ENCODE measurements around the gene TSPAN4. TPM values are rescaled to one million over a fixed set of nuclear protein-coding genes. Genes with fewer than 3 reads are reported as not detected.

Gene TSPAN4
- total RNA-seq, 1 experiment from 2014 or later, result 50.3 TPM

DNA sequence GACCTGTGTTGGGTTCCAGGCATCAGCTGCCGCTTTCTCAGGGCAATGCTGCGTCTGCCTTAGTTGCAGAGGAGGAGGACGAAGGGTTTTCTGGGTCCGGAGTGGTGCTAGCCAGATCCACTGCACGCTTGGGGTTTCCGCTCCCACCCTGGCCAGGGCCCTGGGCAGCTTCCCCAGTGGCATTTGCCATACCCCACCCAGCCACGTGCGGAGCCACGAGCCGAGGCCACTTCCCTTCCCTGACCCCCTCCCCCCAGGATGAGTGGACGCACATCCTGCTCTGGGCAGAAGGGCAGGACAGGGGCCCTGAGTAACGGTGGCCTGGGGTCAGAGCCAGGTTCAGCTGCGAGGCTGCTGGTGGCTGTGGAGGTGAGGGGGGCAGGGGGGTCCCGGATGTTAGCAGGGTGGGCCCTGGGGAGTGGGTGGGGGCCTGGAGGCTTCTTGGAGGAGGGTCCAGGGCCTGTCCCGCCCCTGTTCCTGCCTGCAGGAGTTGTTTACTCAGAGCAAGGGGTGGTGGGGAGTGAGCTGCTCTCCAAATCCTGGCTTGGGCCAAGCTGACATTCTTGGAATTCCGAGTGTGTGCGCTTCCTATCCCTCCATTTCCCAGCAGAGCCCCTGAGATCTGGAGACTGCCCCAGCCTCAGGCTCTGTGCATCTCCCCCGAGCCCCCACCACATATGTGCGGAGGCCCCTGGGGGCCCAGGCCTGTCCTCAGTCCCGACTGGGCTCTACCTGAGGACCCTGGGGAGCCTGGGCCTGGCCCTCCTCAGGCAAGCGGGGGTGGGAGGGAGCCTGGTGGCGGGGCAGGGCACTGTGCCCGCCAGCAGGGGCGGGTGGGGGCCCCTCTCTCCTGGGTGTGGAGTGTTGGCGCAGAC lies 1.4 kb downstream of the TSPAN4 start:
- RAD21 ChIA-PET (ENCODE audit: low non-redundant PET in 1 of 2, low total read pairs in 2 of 2, uncharacterized antibody in 2 of 2, unreplicated experiment in 2 of 2), result no interaction called here
- peaks cover 49% of the 10 kb centered on the region for H3K79me2 ChIP-seq (ENCODE audit: insufficient read depth, low read length)
- no peak for DNase-seq (ENCODE audit: low read depth, low spot score)

DNA sequence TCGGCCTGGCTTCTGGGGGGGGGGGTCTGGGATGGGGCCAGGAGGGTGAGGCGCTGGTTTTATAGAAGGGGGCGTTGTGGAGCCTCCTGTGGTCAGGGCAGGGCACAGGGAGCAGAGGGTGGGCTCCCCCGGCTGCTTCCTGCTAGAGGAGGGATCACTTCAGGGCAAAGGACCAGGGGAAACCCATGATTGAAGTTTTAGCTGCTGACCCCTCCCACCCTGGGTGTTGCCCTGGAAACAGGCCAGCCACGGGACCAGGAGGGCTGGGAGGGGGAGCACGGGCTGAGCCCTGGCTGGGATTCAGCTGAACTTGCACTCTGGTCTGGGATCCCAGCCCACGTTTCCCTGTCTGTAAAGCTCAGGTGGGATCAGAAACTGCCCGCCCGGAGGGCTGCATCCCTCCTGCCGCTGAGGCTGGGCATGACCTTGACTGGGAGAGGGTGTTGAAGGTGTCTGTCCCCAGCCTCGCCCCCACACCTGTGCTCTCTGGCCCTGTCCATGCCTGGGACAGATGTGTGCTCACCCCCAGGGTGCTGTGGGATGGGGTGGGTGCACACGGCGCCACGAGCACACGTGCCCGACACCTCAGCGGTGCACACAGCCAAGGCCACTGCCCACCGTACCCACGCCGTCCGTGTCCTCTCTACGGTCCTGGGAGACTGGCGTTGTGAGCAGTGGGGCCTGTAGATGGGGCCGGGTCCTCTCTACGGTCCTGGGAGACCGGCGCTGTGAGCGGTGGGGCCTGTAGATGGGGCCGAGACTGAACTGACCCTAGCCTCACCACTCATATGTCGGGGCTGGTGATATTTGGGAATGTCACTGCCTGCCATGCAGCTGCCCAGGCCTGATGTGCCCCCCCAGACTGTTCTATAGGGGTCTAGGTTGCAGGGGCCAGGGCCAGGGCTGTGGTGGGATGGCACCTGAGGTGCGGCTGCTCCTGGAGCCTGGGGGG lies 2.3 kb downstream of the TSPAN4 start:
- ChIA-PET CTCF (interaction anchor here (1.0 kb wide), 2 partner anchors 26 to 206 kb away, joined by 3 read pairs; partner anchors contain the start of gene PNPLA2), POLR2A (interaction anchor here (0.6 to 2.5 kb wide), 3 partner anchors 10 to 26 kb away, joined by 3 to 14 read pairs (median 11); partner anchors contain the start of gene PNPLA2)
- peaks cover 40% of the 10 kb centered on the region for H3K79me2 ChIP-seq (ENCODE audit: insufficient read depth, low read length)

More for the DNA sequence above, 1.4 kb downstream of the TSPAN4 start:
- peak overlapping the region; percentile 97 for H3K27ac ChIP-seq (ENCODE audit: low read depth, low read length)
- POLR2A ChIA-PET, result interaction anchor here (1.9 to 2.5 kb wide), 2 partner anchors 10 to 25 kb away, joined by 11 to 14 read pairs; partner anchors contain the start of gene PNPLA2
- no peaks in the 10 kb centered on the region for H3K9me3 ChIP-seq (ENCODE audit: control insufficient read depth in 1 of 2, insufficient read depth in 1 of 2, low read depth in 1 of 2, low read length in 2 of 2)
- H3K4me1 ChIP-seq (ENCODE audit: control insufficient read depth in 1 of 2, insufficient read depth in 2 of 2, low read length in 2 of 2), result peaks cover 32 to 62% of the 10 kb centered on the region in 2 experiments
- TF ChIP-seq TCF7L2 (IDR thresholded peaks at IDR 0.05; ENCODE audit: borderline replicate concordance, extremely low read depth, insufficient read depth, insufficient read length), result no peak
- no peak for TF ChIP-seq RAD21 (IDR thresholded peaks at IDR 0.05; ENCODE audit: low read depth)
- TF ChIP-seq POLR2AphosphoS5 (IDR thresholded peaks at IDR 0.05; ENCODE audit: low read depth, low read length), result peak; percentile 40; the same call in 1 of the 2 replicates
- no peak for TF ChIP-seq FOSL1 (IDR thresholded peaks at IDR 0.05; ENCODE audit: low read depth)
- TF ChIP-seq ZNF274 (IDR thresholded peaks at IDR 0.05; ENCODE audit: low read depth, low read length), result no peak
- peaks cover 0 to 21% of the 10 kb centered on the region in 2 experiments; a peak in 3 of 4 replicates for H3K36me3 ChIP-seq (ENCODE audit: control insufficient read depth in 1 of 2, insufficient read depth in 2 of 2, low read length in 2 of 2)
- BruUV-seq (replicated peaks), result no TSS peak
- intact Hi-C loops (cut with micrococcal nuclease), result loop anchor here (5.0 kb wide), 1 partner anchor 37 kb away; the partner anchor contains the start of genes PIDD1 and RPLP2
- peak overlapping the region; percentile 92 for H3K4me2 ChIP-seq (ENCODE audit: low read length)
- CTCF ChIA-PET, result interaction anchor here (0.6 to 1.3 kb wide), 5 partner anchors 9 to 207 kb away, joined by 3 to 7 read pairs (median 3); partner anchors contain the start of genes PNPLA2 and TMEM80
- peak; percentile 50 for ATAC-seq
- no peaks in the 10 kb centered on the region for H3K9me2 ChIP-seq (ENCODE audit: insufficient read depth)
- no peak overlapping the region for H2AFZ ChIP-seq (ENCODE audit: low read depth, low read length, poor library complexity, severe bottlenecking)
- H3K27me3 ChIP-seq (ENCODE audit: insufficient read depth, low read length), result no peaks in the 10 kb centered on the region
- peaks cover 12% of the 10 kb centered on the region; the same call in 1 of the 2 replicates for H4K20me1 ChIP-seq (ENCODE audit: insufficient read depth)
- peak overlapping the region; percentile 66 to 98 for H3K4me3 ChIP-seq (replicated peaks in 1 of 2; ENCODE audit: low read depth in 1 of 2, low read length in 2 of 2)
- peak overlapping the region; percentile 99 for H3K9ac ChIP-seq (ENCODE audit: low read length)

More for the DNA sequence above, 2.3 kb downstream of the TSPAN4 start:
- RAD21 ChIA-PET (ENCODE audit: low non-redundant PET in 1 of 2, low total read pairs in 2 of 2, uncharacterized antibody in 2 of 2, unreplicated experiment in 2 of 2), result no interaction called here
- Histone ChIP-seq H3K9ac (ENCODE audit: low read length) (peak overlapping the region; percentile 99), H3K36me3 (ENCODE audit: control insufficient read depth in 1 of 2, insufficient read depth in 2 of 2, low read length in 2 of 2) (peaks cover 0 to 12% of the 10 kb centered on the region in 2 experiments; a peak in 3 of 4 replicates), H3K4me2 (ENCODE audit: low read length) (peak overlapping the region; percentile 92), H3K27ac (ENCODE audit: low read depth, low read length) (peak overlapping the region; percentile 97), H4K20me1 (ENCODE audit: insufficient read depth) (peaks cover 12% of the 10 kb centered on the region; the same call in 1 of the 2 replicates), H3K9me3 (ENCODE audit: control insufficient read depth in 1 of 2, insufficient read depth in 1 of 2, low read depth in 1 of 2, low read length in 2 of 2) (no peaks in the 10 kb centered on the region), H3K9me2 (ENCODE audit: insufficient read depth) (no peaks in the 10 kb centered on the region), H3K27me3 (ENCODE audit: insufficient read depth, low read length) (no peaks in the 10 kb centered on the region), H3K4me3 (replicated peaks in 1 of 2; ENCODE audit: low read depth in 1 of 2, low read length in 2 of 2) (peak overlapping the region; percentile 66 to 98), H2AFZ (ENCODE audit: low read depth, low read length, poor library complexity, severe bottlenecking) (no peak overlapping the region), H3K4me1 (ENCODE audit: control insufficient read depth in 1 of 2, insufficient read depth in 2 of 2, low read length in 2 of 2) (peaks cover 26 to 53% of the 10 kb centered on the region in 2 experiments)
- intact Hi-C loops (cut with micrococcal nuclease), result loop anchor here (5.0 kb wide), 1 partner anchor 38 kb away; the partner anchor contains the start of genes PIDD1 and RPLP2
- DNase-seq (ENCODE audit: low read depth, low spot score) (no peak), ATAC-seq (peak; percentile 1)
- BruUV-seq (replicated peaks), result no TSS peak
- TF ChIP-seq JUND (IDR thresholded peaks at IDR 0.05) (no peak), CBX3 (IDR thresholded peaks at IDR 0.05; ENCODE audit: low read depth) (no peak)
- TF ChIP-seq, protein P1, sequence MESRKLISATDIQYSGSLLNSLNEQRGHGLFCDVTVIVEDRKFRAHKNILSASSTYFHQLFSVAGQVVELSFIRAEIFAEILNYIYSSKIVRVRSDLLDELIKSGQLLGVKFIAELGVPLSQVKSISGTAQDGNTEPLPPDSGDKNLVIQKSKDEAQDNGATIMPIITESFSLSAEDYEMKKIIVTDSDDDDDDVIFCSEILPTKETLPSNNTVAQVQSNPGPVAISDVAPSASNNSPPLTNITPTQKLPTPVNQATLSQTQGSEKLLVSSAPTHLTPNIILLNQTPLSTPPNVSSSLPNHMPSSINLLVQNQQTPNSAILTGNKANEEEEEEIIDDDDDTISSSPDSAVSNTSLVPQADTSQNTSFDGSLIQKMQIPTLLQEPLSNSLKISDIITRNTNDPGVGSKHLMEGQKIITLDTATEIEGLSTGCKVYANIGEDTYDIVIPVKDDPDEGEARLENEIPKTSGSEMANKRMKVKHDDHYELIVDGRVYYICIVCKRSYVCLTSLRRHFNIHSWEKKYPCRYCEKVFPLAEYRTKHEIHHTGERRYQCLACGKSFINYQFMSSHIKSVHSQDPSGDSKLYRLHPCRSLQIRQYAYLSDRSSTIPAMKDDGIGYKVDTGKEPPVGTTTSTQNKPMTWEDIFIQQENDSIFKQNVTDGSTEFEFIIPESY (IDR thresholded peaks at IDR 0.05; ENCODE audit: extremely low read depth, insufficient replicate concordance, low read length), result no peak

Data from HCT116 (cell line).